C4-2B (cell line): ENCODE results near the gene ANTKMT.
A peak's percentile ranks its signal among the peaks of the same experiment; 100 is the strongest.

Experiments
- ZFX ChIP-seq: fragments of 450-650 bp; IDR thresholded peaks from 2 replicates; pipeline ENCODE4 v1.6.1; 2017
- TF ChIP-seq, protein P1 (sequence below): fragments of 450-650 bp; conservative IDR thresholded peaks from 2 replicates; pipeline ENCODE4 v1.5.1; 2017; ENCODE audit warnings: mild to moderate bottlenecking

DNA sequence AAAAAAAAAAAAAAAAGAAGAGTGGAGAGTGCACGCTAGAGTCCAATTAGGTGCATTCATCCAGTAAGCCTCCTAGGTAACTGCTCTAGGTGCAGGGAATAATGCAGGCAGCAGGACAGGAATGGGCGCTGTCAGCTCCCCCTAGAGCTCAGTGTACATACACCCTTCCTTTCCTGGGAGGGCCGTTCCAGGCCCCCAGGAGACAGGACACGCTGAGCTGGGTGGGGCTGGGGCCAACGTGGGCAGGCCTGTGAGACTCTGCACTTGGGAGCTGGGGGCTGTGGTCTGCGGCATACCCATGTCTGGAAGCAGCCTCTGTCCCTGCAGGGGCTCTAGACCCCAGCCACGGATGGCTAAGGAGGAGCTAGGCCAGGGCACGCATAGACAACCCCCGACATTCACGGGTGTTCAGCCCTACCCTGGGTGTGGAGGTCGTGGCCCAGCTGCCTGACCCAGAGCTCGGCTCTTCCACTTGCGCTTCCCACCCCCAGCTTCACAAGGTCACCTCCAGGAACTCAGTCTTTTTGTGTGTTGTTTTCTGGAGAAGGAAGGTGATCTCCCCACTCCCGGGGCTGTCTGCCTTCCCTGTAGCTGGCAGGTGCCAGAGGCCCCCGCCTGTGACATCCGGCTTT, 1.0 kb upstream of the ANTKMT start:
- TF ChIP-seq, protein P1, sequence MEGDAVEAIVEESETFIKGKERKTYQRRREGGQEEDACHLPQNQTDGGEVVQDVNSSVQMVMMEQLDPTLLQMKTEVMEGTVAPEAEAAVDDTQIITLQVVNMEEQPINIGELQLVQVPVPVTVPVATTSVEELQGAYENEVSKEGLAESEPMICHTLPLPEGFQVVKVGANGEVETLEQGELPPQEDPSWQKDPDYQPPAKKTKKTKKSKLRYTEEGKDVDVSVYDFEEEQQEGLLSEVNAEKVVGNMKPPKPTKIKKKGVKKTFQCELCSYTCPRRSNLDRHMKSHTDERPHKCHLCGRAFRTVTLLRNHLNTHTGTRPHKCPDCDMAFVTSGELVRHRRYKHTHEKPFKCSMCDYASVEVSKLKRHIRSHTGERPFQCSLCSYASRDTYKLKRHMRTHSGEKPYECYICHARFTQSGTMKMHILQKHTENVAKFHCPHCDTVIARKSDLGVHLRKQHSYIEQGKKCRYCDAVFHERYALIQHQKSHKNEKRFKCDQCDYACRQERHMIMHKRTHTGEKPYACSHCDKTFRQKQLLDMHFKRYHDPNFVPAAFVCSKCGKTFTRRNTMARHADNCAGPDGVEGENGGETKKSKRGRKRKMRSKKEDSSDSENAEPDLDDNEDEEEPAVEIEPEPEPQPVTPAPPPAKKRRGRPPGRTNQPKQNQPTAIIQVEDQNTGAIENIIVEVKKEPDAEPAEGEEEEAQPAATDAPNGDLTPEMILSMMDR = peak; percentile 32
- TF ChIP-seq ZFX = no peak
